Erythroblast (primary cell): ENCODE results near the gene TH.

ENCODE experiments used
- GATA1 ChIP-seq: IDR thresholded peaks from 2 replicates; pipeline ENCODE4 v1.6.1; 2011; ENCODE audit warnings: low read depth, mild to moderate bottlenecking, control low read depth, low read length, moderate library complexity
- POLR2A ChIP-seq: IDR thresholded peaks from 2 replicates; pipeline ENCODE4 v1.6.1; 2011; ENCODE audit warnings: mild to moderate bottlenecking, low read length

DNA sequence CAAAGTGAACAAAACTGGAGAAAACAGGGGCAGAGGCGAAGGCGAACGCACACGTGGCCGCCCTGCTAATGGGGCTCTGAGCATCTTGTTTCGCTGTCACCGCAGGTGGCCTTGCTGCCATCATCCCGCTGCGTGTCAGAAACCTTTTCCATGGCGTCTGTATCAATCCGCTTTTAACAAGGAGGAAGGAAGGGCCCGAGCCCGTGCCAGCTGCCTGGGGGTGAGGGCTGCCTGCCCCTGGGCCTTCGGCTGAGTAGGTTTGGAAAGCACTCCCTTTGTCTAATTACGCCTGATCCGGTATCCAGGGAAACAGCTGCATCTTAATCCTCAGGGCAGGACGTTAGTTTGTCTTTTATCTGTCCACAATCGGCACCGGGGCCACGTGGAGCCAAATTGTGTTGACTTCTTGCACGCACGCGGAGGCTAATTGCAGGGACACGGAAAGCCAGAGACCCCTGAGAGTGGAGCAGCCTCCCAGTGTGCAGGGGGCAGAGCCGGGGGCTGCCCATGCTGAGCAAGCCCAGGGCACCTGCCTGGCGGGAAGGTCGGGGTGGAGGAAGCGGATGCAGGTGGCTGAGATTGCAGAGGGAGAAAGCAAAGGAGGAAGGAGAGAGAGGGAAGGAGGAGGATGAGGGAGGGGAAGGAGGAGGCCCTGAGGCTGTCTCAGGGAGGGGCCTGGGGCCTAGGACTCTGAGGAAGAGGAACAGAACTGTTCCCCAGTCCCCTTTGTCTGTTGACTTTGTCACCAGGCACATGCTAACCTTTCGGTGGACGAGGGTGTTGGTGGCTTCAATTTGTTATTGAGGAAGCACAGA, 19.2 kb upstream of the TH start:
- TF ChIP-seq POLR2A (no peak), GATA1 (no peak)
